Measurements from ENCODE around the gene ENOX2.
"Not testable (repeated sequence)": the region's sequence is repeated elsewhere in the genome, so short reads cannot be mapped to it uniquely, and the experiment has no call there.

Gene ENOX2

GRCh38 chrX:130827648-130828047, 75.4 kb downstream of the ENOX2 start:
- DNase-seq (ENCODE audit: insufficient read length, low spot score) (no peak), FAIRE-seq (no peak)
- no peak for TF ChIP-seq CTCF (IDR thresholded peaks at IDR 0.05; ENCODE audit: insufficient read depth, missing control alignments)

- FAIRE-seq (no peak), DNase-seq (ENCODE audit: insufficient read length, low spot score) (no peak)
- no peak for TF ChIP-seq CTCF (IDR thresholded peaks at IDR 0.05; ENCODE audit: insufficient read depth, missing control alignments)
Measured at GRCh38 chrX:130826249-130826648, 76.8 kb downstream of the ENOX2 start.

- DNase-seq (ENCODE audit: insufficient read length, low spot score), result no peak
- FAIRE-seq, result no peak
- TF ChIP-seq CTCF (IDR thresholded peaks at IDR 0.05; ENCODE audit: insufficient read depth, missing control alignments), result no peak
Measured at GRCh38 chrX:130825525-130825924, 77.5 kb downstream of the ENOX2 start.

- DNase-seq (ENCODE audit: insufficient read length, low spot score); FAIRE-seq: not testable (repeated sequence)
Measured at GRCh38 chrX:130819367-130819766, 83.6 kb downstream of the ENOX2 start.

GRCh38 chrX:130813932-130814331, 89.1 kb downstream of the ENOX2 start:
- not testable (repeated sequence) for FAIRE-seq; DNase-seq (ENCODE audit: insufficient read length, low spot score)

GRCh38 chrX:130810561-130810960, 92.4 kb downstream of the ENOX2 start:
- DNase-seq (ENCODE audit: insufficient read length, low spot score) (no peak), FAIRE-seq (no peak)

GRCh38 chrX:130805903-130806302, 97.1 kb downstream of the ENOX2 start:
- peak; percentile 35 for FAIRE-seq
- TF ChIP-seq CTCF (IDR thresholded peaks at IDR 0.05; ENCODE audit: insufficient read depth, missing control alignments), result no peak
- DNase-seq (ENCODE audit: insufficient read length, low spot score), result no peak

More at GRCh38 chrX:130810561-130810960, 92.4 kb downstream of the ENOX2 start:
- TF ChIP-seq CTCF (IDR thresholded peaks at IDR 0.05; ENCODE audit: insufficient read depth, missing control alignments), result no peak

- FAIRE-seq, result no peak
- TF ChIP-seq CTCF (IDR thresholded peaks at IDR 0.05; ENCODE audit: insufficient read depth, missing control alignments), result no peak
- DNase-seq (ENCODE audit: insufficient read length, low spot score), result no peak
Measured at GRCh38 chrX:130803537-130803936, 99.5 kb downstream of the ENOX2 start.
